HCT116 (cell line): ENCODE data around the gene TENM4. TPM values are rescaled to one million over a fixed set of nuclear protein-coding genes. Genes with fewer than 3 reads are reported as not detected.

Source experiments
- ATAC-seq: fragments of 200-7000 bp; cut with Tn5 transposase; 2 replicates; pipeline ENCODE4 v1.9.1; 2020; ENCODE audit warnings: mild to moderate bottlenecking, moderate library complexity
- BruUV-seq: library from RNA; stranded (reverse); fragments of 400-500 nt; replicated peaks from 2 replicates; lab custom pipeline; 2021; lab: Mats Ljungman, UMichigan
- CTCF ChIA-PET: fragments of 300-600 bp; sonication (Branson Sonifier 250); formaldehyde crosslinking; loops from one replicate; lab custom pipeline; 2021; ENCODE audit warnings: antibody characterized with exemption; lab: Charles Lee
- POLR2A ChIA-PET: fragments of 300-600, 350-600 bp; sonication (Branson Sonifier 250); formaldehyde crosslinking; loops from one replicate; lab custom pipeline; 2021; ENCODE audit warnings: antibody characterized with exemption; lab: Charles Lee
- RAD21 ChIA-PET, 2 experiments: fragments of 300-600 bp; sonication (Branson Sonifier 250); formaldehyde crosslinking; loops; one replicate each; lab custom pipeline; 2023; ENCODE audit warnings: low total read pairs in 2 of 2; ENCODE audit not compliant: uncharacterized antibody in 2 of 2, unreplicated experiment in 2 of 2, low non-redundant PET in 1 of 2; lab: Charles Lee
- DNase-seq: peaks from one replicate; pipeline ENCODE4 v3.0.0-alpha.2; 2010; ENCODE audit warnings: low read depth, low spot score
- H2AFZ ChIP-seq: fragments of 200-600 bp; shearing (Covaris generic), sonication (generic); 2 replicates; pipeline ENCODE4 v1.6.1; 2017; ENCODE audit warnings: low read depth, mixed run types, mixed read lengths, antibody characterized with exemption, low read length; ENCODE audit not compliant: poor library complexity, severe bottlenecking
- H3K27ac ChIP-seq: 2 replicates; pipeline ENCODE4 v1.5.1; 2012; ENCODE audit warnings: low read depth, low read length
- H3K27me3 ChIP-seq: fragments of 200-600 bp; sonication (generic); 2 replicates; pipeline ENCODE4 v1.6.1; 2016; ENCODE audit warnings: mixed run types, low read length, mixed read lengths; ENCODE audit not compliant: insufficient read depth
- H3K36me3 ChIP-seq, 2 experiments: fragments of 200-500 bp in 1 of 2; fragments of 200-600 bp in 1 of 2; sonication (Bioruptor generic) in 1 of 2; sonication (generic) in 1 of 2; 2 replicates each; pipeline versions ENCODE4 v1.5.1 to v1.6.1; 2014 to 2016; ENCODE audit warnings: low read length in 2 of 2, inconsistent platforms in 1 of 2, mixed read lengths in 1 of 2, mixed run types in 1 of 2; ENCODE audit not compliant: insufficient read depth in 2 of 2, control insufficient read depth in 1 of 2
- H3K4me1 ChIP-seq, 2 experiments: fragments of 200-600 bp in 1 of 2; sonication (generic) in 1 of 2; 2 replicates each; pipeline versions ENCODE4 v1.5.1 to v1.6.1; 2012 to 2017; ENCODE audit warnings: low read length in 2 of 2, inconsistent platforms in 1 of 2, mild to moderate bottlenecking in 1 of 2, mixed read lengths in 1 of 2, mixed run types in 1 of 2, moderate library complexity in 1 of 2; ENCODE audit not compliant: insufficient read depth in 2 of 2, control insufficient read depth in 1 of 2
- H3K4me2 ChIP-seq: fragments of 200-600 bp; sonication (generic); 2 replicates; pipeline ENCODE4 v1.6.1; 2017; ENCODE audit warnings: mixed run types, low read length, mixed read lengths
- H3K4me3 ChIP-seq, 2 experiments: fragments of 200-600 bp in 1 of 2; sonication (generic) in 1 of 2; replicated peaks in 1 of 2; 2 replicates each; pipeline ENCODE4 v1.5.1; 2011 to 2016; ENCODE audit warnings: low read length in 2 of 2, control low read depth in 1 of 2, low read depth in 1 of 2, mild to moderate bottlenecking in 1 of 2, mixed read lengths in 1 of 2, mixed run types in 1 of 2
- H3K79me2 ChIP-seq: fragments of 200-600 bp; sonication (generic); 2 replicates; pipeline ENCODE4 v1.6.1; 2017; ENCODE audit warnings: mild to moderate bottlenecking, mixed run types, low read length, moderate library complexity, mixed read lengths; ENCODE audit not compliant: insufficient read depth
- H3K9ac ChIP-seq: fragments of 200-600 bp; sonication (generic); 2 replicates; pipeline ENCODE4 v1.6.1; 2016; ENCODE audit warnings: low read length, mixed read lengths
- H3K9me2 ChIP-seq: fragments of 200-600 bp; sonication (generic), shearing (Covaris generic); 2 replicates; pipeline ENCODE4 v1.6.1; 2017; ENCODE audit warnings: mixed run types, mild to moderate bottlenecking, moderate library complexity; ENCODE audit not compliant: insufficient read depth
- H3K9me3 ChIP-seq, 2 experiments: fragments of 200-500 bp in 1 of 2; fragments of 200-600 bp in 1 of 2; sonication (Bioruptor generic) in 1 of 2; sonication (generic) in 1 of 2; 2 replicates each; pipeline ENCODE4 v1.6.1; 2014 to 2017; ENCODE audit warnings: low read length in 2 of 2, mixed read lengths in 2 of 2, inconsistent platforms in 1 of 2, low read depth in 1 of 2, mild to moderate bottlenecking in 1 of 2, mixed run types in 1 of 2, moderate library complexity in 1 of 2; ENCODE audit not compliant: control insufficient read depth in 1 of 2, insufficient read depth in 1 of 2
- H4K20me1 ChIP-seq: fragments of 200-600 bp; sonication (generic), shearing (Covaris generic); 2 replicates; pipeline ENCODE4 v1.6.1; 2017; ENCODE audit warnings: mixed run types, mild to moderate bottlenecking, moderate library complexity; ENCODE audit not compliant: insufficient read depth
- EZH2 ChIP-seq: fragments of 200-600 bp; sonication (generic); IDR thresholded peaks from 2 replicates; pipeline ENCODE4 v1.6.1; 2017; ENCODE audit warnings: antibody characterized with exemption, mixed run types
- EZH2phosphoT487 ChIP-seq: fragments of 200-600 bp; IDR thresholded peaks from 2 replicates; pipeline ENCODE4 v1.6.1; 2018; ENCODE audit warnings: antibody characterized with exemption, borderline replicate concordance
- MAX ChIP-seq: IDR thresholded peaks from 2 replicates; pipeline ENCODE4 v1.6.1; 2012
- POLR2A ChIP-seq: IDR thresholded peaks from 2 replicates; pipeline ENCODE4 v1.7.0; 2011; ENCODE audit warnings: borderline replicate concordance; ENCODE audit not compliant: insufficient read depth, insufficient read length; ENCODE audit errors: extremely low read depth
- REST ChIP-seq: IDR thresholded peaks from 2 replicates; pipeline ENCODE4 v1.6.1; 2012; ENCODE audit warnings: low read depth
- SIN3A ChIP-seq: IDR thresholded peaks from 2 replicates; pipeline ENCODE4 v1.6.1; 2012; ENCODE audit warnings: low read depth
- SP1 ChIP-seq: IDR thresholded peaks from 2 replicates; pipeline ENCODE4 v1.6.1; 2012; ENCODE audit warnings: low read depth
- intact Hi-C: fragments of 100-400 bp; cut with micrococcal nuclease; formaldehyde crosslinking; loops from 2 replicates; pipeline ENCODE4 v1.10.0; 2022
- total RNA-seq: library from RNA; stranded (reverse); gene quantifications from one replicate; pipeline ENCODE4 v1.2.1, GENCODE V29; 2021; ENCODE audit not compliant: unreplicated experiment

The TENM4 gene
- total RNA-seq, 1 experiment from 2014 or later, result 0.05 TPM

GRCh38 chr11:79396001-79396400 is 44.8 kb downstream of the TENM4 start:
- no peaks in the 10 kb centered on the region for H3K9me3 ChIP-seq
- no peak overlapping the region for H2AFZ ChIP-seq
- ChIA-PET POLR2A (no interaction called here), CTCF (no interaction called here), RAD21 (no interaction called here)
- peaks cover 10% of the 10 kb centered on the region; the same call in 1 of the 2 replicates for H3K27me3 ChIP-seq
- no peak for DNase-seq
- H3K9me2 ChIP-seq, result no peaks in the 10 kb centered on the region
- no peaks in the 10 kb centered on the region for H3K4me1 ChIP-seq
- no peak overlapping the region for H3K9ac ChIP-seq
- H3K4me3 ChIP-seq, result no peak overlapping the region
- TF ChIP-seq MAX (no peak), REST (no peak), SIN3A (no peak), SP1 (no peak), POLR2A (no peak), EZH2 (no peak), EZH2phosphoT487 (no peak)
- no peak overlapping the region for H3K27ac ChIP-seq
- intact Hi-C loops, result no loop called here
- H3K36me3 ChIP-seq, result no peaks in the 10 kb centered on the region
- H3K79me2 ChIP-seq, result no peaks in the 10 kb centered on the region
- no TSS peak for BruUV-seq
- no peak overlapping the region for H3K4me2 ChIP-seq
- ATAC-seq, result no peak
- no peaks in the 10 kb centered on the region for H4K20me1 ChIP-seq
